Skin of body (tissue), 2 donors: Measurements from ENCODE around the gene AGK. TPM values are rescaled to one million over a fixed set of nuclear protein-coding genes. Genes with fewer than 3 reads are reported as not detected.

Experiments
- DNase-seq: peaks from one replicate; lab custom pipeline; 2025; lab: John Stamatoyannopoulos, UW
- total RNA-seq: library from RNA; depleted of rRNA; stranded (reverse); fragments of >200 nt; gene quantifications from one replicate; pipeline ENCODE4 v1.2.3, GENCODE V29; 2014

Gene AGK
- total RNA-seq, 1 donor from 2014 or later = 29.9 TPM

- no peak for DNase-seq
Measured at GRCh38 chr7:141702892-141703291, 151.7 kb downstream of the AGK start.

DNA sequence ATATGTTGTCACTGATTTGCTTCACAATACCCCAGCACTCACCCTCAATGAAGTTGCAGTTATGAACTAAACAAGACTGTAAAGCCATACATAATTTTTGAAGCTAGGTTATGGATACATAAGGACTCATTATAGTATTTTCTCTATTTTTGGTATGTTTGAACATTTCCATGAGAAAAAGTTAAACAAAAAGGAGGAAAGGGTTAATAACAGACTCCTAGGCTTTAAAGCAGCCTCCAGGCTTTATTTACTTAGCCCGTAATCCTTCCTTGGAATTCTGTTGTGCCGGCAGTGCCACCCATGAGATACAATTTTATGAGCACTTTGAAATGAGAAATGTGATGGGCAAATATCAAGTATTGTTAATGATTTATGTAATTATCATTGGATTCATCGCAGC lies 152.9 kb downstream of the AGK start:
- DNase-seq = no peak

DNA sequence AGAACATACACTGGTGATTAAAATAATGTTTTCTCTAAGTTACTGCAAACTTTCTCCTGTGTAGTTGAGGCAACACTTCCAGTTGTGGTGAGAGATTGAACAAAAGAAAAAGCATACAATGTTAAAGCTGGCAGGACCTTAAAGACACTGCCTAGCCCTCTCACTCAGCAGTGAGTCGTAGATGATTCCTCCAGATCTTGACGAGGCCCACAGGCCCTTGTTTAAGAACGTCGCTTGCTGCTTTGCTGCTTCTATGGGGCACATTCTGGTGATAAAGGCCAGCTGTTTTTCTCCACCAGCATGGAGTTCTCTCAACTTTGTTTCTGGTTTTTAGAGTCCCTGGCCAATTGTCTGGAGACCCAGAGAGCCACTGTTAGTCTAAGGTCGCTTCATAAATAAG lies 153.5 kb downstream of the AGK start:
- no peak for DNase-seq

Other genes starting within 250 kb of the AGK start
- gene DENND11, start 150.8 kb downstream of the AGK start, total RNA-seq = 14.7 TPM
- gene WEE2, start 156.9 kb downstream of the AGK start, total RNA-seq = 0.10 TPM
- gene SSBP1, start 186.9 kb downstream of the AGK start, total RNA-seq = 80.2 TPM
- 3.6 TPM for gene TAS2R3, start 212.7 kb downstream of the AGK start, total RNA-seq
- 3.1 TPM for gene TAS2R4, start 225.3 kb downstream of the AGK start, total RNA-seq
- gene TAS2R5, start 238.8 kb downstream of the AGK start, total RNA-seq = 2.8 TPM